T-cell (primary cell): Measurements from ENCODE around the gene SMIM9. TPM values are rescaled to one million over a fixed set of nuclear protein-coding genes. Genes with fewer than 3 reads are reported as not detected.
"Not testable (repeated sequence)": the region's sequence is repeated elsewhere in the genome, so short reads cannot be mapped to it uniquely, and the experiment has no call there.

ENCODE experiments used
- ATAC-seq, 4 experiments: fragments of 200-7000 bp in 3 of 4; fragments of 150-1000 bp in 1 of 4; cut with Tn5 transposase; replicated peaks in 1 of 4; 1 replicate in 3 of 4; 2 replicates in 1 of 4; pipeline ENCODE4 v1.10.0; 2021; ENCODE audit warnings: moderate library complexity in 3 of 4, mild to moderate bottlenecking in 2 of 4, moderate number of reproducible peaks in 1 of 4
- CTCF ChIA-PET, 2 donors: fragments of 300-600 bp; sonication (Branson Sonifier 250); formaldehyde crosslinking; loops; one replicate each; lab custom pipeline; 2022; ENCODE audit warnings: antibody characterized with exemption in 2 of 2; lab: Charles Lee
- POLR2A ChIA-PET, 2 donors: fragments of 300-600 bp; sonication (Branson Sonifier 250); formaldehyde crosslinking; loops; one replicate each; lab custom pipeline; 2022; ENCODE audit warnings: antibody characterized with exemption in 2 of 2; lab: Charles Lee
- DNase-seq, 35 experiments: peaks; one replicate each; pipeline versions ENCODE4 v3.0.0 to v3.0.0-alpha.2; 2013 to 2023
- H3K27ac ChIP-seq: one replicate; pipeline ENCODE4 v1.5.1; 2013; ENCODE audit warnings: low read length
- H3K27me3 ChIP-seq, 2 experiments: replicated peaks in 1 of 2; 1 replicate in 1 of 2; 2 replicates in 1 of 2; pipeline versions ENCODE4 v1.6.1 to v1.7.0; 2013; ENCODE audit warnings: low read length in 1 of 2, mixed read lengths in 1 of 2; ENCODE audit not compliant: control insufficient read depth in 2 of 2, insufficient read depth in 2 of 2; ENCODE audit errors: extremely low read depth in 1 of 2
- H3K36me3 ChIP-seq, 2 donors: 1 replicate in 1 of 2; 2 replicates in 1 of 2; pipeline versions ENCODE4 v1.6.1 to v1.7.0; 2013; ENCODE audit warnings: low read length in 1 of 2; ENCODE audit not compliant: control insufficient read depth in 2 of 2, insufficient read depth in 1 of 2; ENCODE audit errors: extremely low read depth in 1 of 2
- H3K4me1 ChIP-seq, 2 experiments: 1 replicate in 1 of 2; 2 replicates in 1 of 2; pipeline versions ENCODE4 v1.6.1 to v1.7.0; 2013; ENCODE audit warnings: low read length in 2 of 2, mixed read lengths in 1 of 2; ENCODE audit not compliant: insufficient read depth in 2 of 2, control insufficient read depth in 1 of 2; ENCODE audit errors: extremely low read depth in 1 of 2
- H3K4me3 ChIP-seq, 2 donors: 1 replicate in 1 of 2; 2 replicates in 1 of 2; pipeline versions ENCODE4 v1.5.1 to v1.7.0; 2013; ENCODE audit warnings: mild to moderate bottlenecking in 2 of 2, low read length in 1 of 2, moderate library complexity in 1 of 2; ENCODE audit not compliant: control insufficient read depth in 1 of 2; ENCODE audit errors: extremely low read depth in 1 of 2
- H3K9me3 ChIP-seq: 2 replicates; pipeline ENCODE4 v1.7.0; 2013
- H3K27ac Mint-ChIP-seq, 2 donors: one replicate each; pipeline ENCODE4 v1.8.0; 2020 to 2021; ENCODE audit warnings: mild to moderate bottlenecking in 2 of 2, mixed read lengths in 2 of 2
- H3K27me3 Mint-ChIP-seq, 2 donors: one replicate each; pipeline ENCODE4 v1.8.0; 2021 to 2022; ENCODE audit warnings: mixed read lengths in 2 of 2
- H3K36me3 Mint-ChIP-seq: one replicate; pipeline ENCODE4 v1.8.0; 2021; ENCODE audit warnings: mixed read lengths
- H3K4me1 Mint-ChIP-seq, 3 donors: one replicate each; pipeline ENCODE4 v1.8.0; 2020 to 2022; ENCODE audit warnings: mixed read lengths in 3 of 3, mild to moderate bottlenecking in 1 of 3
- H3K4me3 Mint-ChIP-seq, 3 donors: one replicate each; pipeline ENCODE4 v1.8.0; 2020 to 2022; ENCODE audit warnings: mild to moderate bottlenecking in 3 of 3, mixed read lengths in 3 of 3, moderate library complexity in 3 of 3
- H3K9me3 Mint-ChIP-seq, 3 donors: one replicate each; pipeline ENCODE4 v1.8.0; 2020 to 2022; ENCODE audit warnings: mixed read lengths in 3 of 3
- WGBS: methylation state at CpG from one replicate; pipeline ENCODE4 v1.1.5; 2013; ENCODE audit warnings: missing lambda C conversion rate; ENCODE audit not compliant: insufficient coverage; 5-methylcytosine and 5-hydroxymethylcytosine counted together
- total RNA-seq, 35 experiments: library from RNA in 6 of 35; stranded (reverse) in 6 of 35; fragments of 120-200 nt in 1 of 35; gene quantifications; one replicate each; pipeline versions ENCODE4 v1.2.1 to v1.2.4 and lab custom pipeline; 2013 to 2026

SMIM9 gene
- total RNA-seq, 5 donors from 2014 or later (not counting 1 experiment from before 2014, with no cell fraction given) = not detected

GRCh38 chrX:154818916-154819770 is 15.3 kb downstream of the SMIM9 start:
- Mint-ChIP-seq H3K4me1 (no peaks in the 10 kb centered on the region), H3K9me3 (no peaks in the 10 kb centered on the region), H3K36me3 (no peaks in the 10 kb centered on the region), H3K4me3 (no peak overlapping the region), H3K27me3 (peaks cover 2 to 7% of the 10 kb centered on the region in 2 donors), H3K27ac (no peak overlapping the region)
- no peaks in the 10 kb centered on the region for H3K9me3 ChIP-seq
- WGBS = 100% methylated on average over 1 of the region's 11 CpGs
- H3K4me1 ChIP-seq = no peaks in the 10 kb centered on the region
- no peak overlapping the region for H3K4me3 ChIP-seq
- H3K36me3 ChIP-seq = no peaks in the 10 kb centered on the region
- POLR2A ChIA-PET = no interaction called here
- H3K27me3 ChIP-seq = no peaks in the 10 kb centered on the region
- DNase-seq (no peak), ATAC-seq (no peak)
- CTCF ChIA-PET = interaction anchor here in 1 of 2 donors (0.7 kb wide), 1 partner anchor 68 kb away, joined by 3 read pairs; no protein-coding TSS in a partner anchor
- no peak overlapping the region for H3K27ac ChIP-seq

- not testable (repeated sequence) for DNase-seq
Observed at GRCh38 chrX:154817048-154817618, 17.3 kb downstream of the SMIM9 start.

GRCh38 chrX:154816326-154816898 is 18.1 kb downstream of the SMIM9 start:
- ATAC-seq, H3K9me3 ChIP-seq: not testable (repeated sequence)

More at GRCh38 chrX:154817048-154817618, 17.3 kb downstream of the SMIM9 start:
- H3K36me3 ChIP-seq, H3K9me3 ChIP-seq, H3K4me1 ChIP-seq, H3K36me3 Mint-ChIP-seq, ATAC-seq, H3K27me3 ChIP-seq, POLR2A ChIA-PET, H3K9me3 Mint-ChIP-seq, H3K4me3 Mint-ChIP-seq, CTCF ChIA-PET, H3K27ac Mint-ChIP-seq, H3K4me1 Mint-ChIP-seq, H3K4me3 ChIP-seq, H3K27ac ChIP-seq: not testable (repeated sequence)
- H3K27me3 Mint-ChIP-seq = peaks cover 2 to 12% of the 10 kb centered on the region in 2 donors
- WGBS = 100% methylated on average over 2 of the region's 19 CpGs

GRCh38 chrX:154815274-154815818 is 19.1 kb downstream of the SMIM9 start:
- Mint-ChIP-seq H3K27me3 (peaks cover 2 to 12% of the 10 kb centered on the region in 2 donors), H3K27ac (no peak overlapping the region), H3K4me3 (no peak overlapping the region), H3K36me3 (no peaks in the 10 kb centered on the region), H3K4me1 (no peaks in the 10 kb centered on the region), H3K9me3 (no peaks in the 10 kb centered on the region)
- CTCF ChIA-PET = no interaction called here
- Histone ChIP-seq H3K36me3 (no peaks in the 10 kb centered on the region), H3K27me3 (peaks cover 0 to 3% of the 10 kb centered on the region in 2 experiments), H3K27ac (no peak overlapping the region), H3K9me3 (no peaks in the 10 kb centered on the region), H3K4me1 (peaks cover 0 to 3% of the 10 kb centered on the region in 2 experiments), H3K4me3 (no peak overlapping the region)
- DNase-seq (no peak), ATAC-seq (no peak)
- POLR2A ChIA-PET = no interaction called here
- whole genome bisulfite sequencing = no CpG with 5 or more reads among the region's 5 CpGs

More at GRCh38 chrX:154816326-154816898, 18.1 kb downstream of the SMIM9 start:
- no CpG with 5 or more reads among the region's 4 CpGs for WGBS
- H3K9me3 Mint-ChIP-seq, POLR2A ChIA-PET, H3K4me3 ChIP-seq, H3K36me3 ChIP-seq, H3K4me1 Mint-ChIP-seq, H3K36me3 Mint-ChIP-seq, H3K4me1 ChIP-seq, H3K27ac ChIP-seq, H3K27me3 ChIP-seq, H3K27ac Mint-ChIP-seq, H3K4me3 Mint-ChIP-seq, DNase-seq: not testable (repeated sequence)
- CTCF ChIA-PET = interaction anchor here in 1 of 2 donors (0.6 kb wide), 1 partner anchor 12 kb away, joined by 3 read pairs; no protein-coding TSS in a partner anchor
- peaks cover 2 to 12% of the 10 kb centered on the region in 2 donors for H3K27me3 Mint-ChIP-seq

GRCh38 chrX:154813801-154814200 is 20.7 kb downstream of the SMIM9 start:
- H3K4me1 Mint-ChIP-seq = peaks cover 0 to 2% (median 0%) of the 10 kb centered on the region in 3 donors
- ATAC-seq = no peak
- H3K9me3 Mint-ChIP-seq = no peaks in the 10 kb centered on the region
- Histone ChIP-seq H3K9me3 (no peaks in the 10 kb centered on the region), H3K4me3 (no peak overlapping the region), H3K4me1 (peaks cover 0 to 3% of the 10 kb centered on the region in 2 experiments), H3K27me3 (peaks cover 0 to 3% of the 10 kb centered on the region in 2 experiments), H3K27ac (no peak overlapping the region), H3K36me3 (no peaks in the 10 kb centered on the region)
- no peak overlapping the region for H3K4me3 Mint-ChIP-seq
- no peak for DNase-seq
- no peaks in the 10 kb centered on the region for H3K36me3 Mint-ChIP-seq
- WGBS = no CpG with 5 or more reads among the region's 1 CpG
- no peak overlapping the region for H3K27ac Mint-ChIP-seq
- peaks cover 2 to 12% of the 10 kb centered on the region in 2 donors for H3K27me3 Mint-ChIP-seq
- ChIA-PET POLR2A (no interaction called here), CTCF (no interaction called here)
